HEK293 (cell line): ENCODE measurements around the gene SLC5A12.

Experiments
- CTCF ChIA-PET: fragments of 350-600 bp; formaldehyde crosslinking; extraction: SDS; loops from one replicate; lab custom pipeline; 2021; ENCODE audit warnings: antibody characterized with exemption; lab: Yijun Ruan, JAX
- POLR2A ChIA-PET: fragments of 300-600 bp; formaldehyde crosslinking; extraction: SDS; loops from one replicate; lab custom pipeline; 2020; ENCODE audit warnings: antibody characterized with exemption, inconsistent platforms; lab: Yijun Ruan, JAX
- H3K27ac ChIP-seq: fragments of 200-500 bp; sonication (Bioruptor generic); 2 replicates; pipeline ENCODE4 v1.5.1; 2014; ENCODE audit warnings: low read depth, low read length, control low read depth, inconsistent platforms; ENCODE audit errors: extremely low read depth
- H3K36me3 ChIP-seq, 2 experiments: fragments of 200-500 bp in 1 of 2; sonication (Bioruptor generic) in 1 of 2; 1 replicate in 1 of 2; 2 replicates in 1 of 2; pipeline ENCODE4 v1.5.1; 2014 to 2017; ENCODE audit warnings: inconsistent platforms in 2 of 2, low read length in 2 of 2; ENCODE audit not compliant: control insufficient read depth in 2 of 2, insufficient read depth in 1 of 2
- H3K4me1 ChIP-seq: fragments of 200-500 bp; sonication (Bioruptor generic); 2 replicates; pipeline ENCODE4 v1.5.1; 2014; ENCODE audit warnings: mild to moderate bottlenecking, low read length, inconsistent platforms; ENCODE audit not compliant: control insufficient read depth, insufficient read depth
- H3K4me3 ChIP-seq: 2 replicates; pipeline ENCODE4 v1.5.1; 2011; ENCODE audit warnings: low read depth, mild to moderate bottlenecking, control low read depth, low read length, moderate library complexity
- H3K9me3 ChIP-seq: fragments of 200-500 bp; sonication (Bioruptor generic); 2 replicates; pipeline ENCODE4 v1.5.1; 2014; ENCODE audit warnings: low read depth, low read length, inconsistent platforms; ENCODE audit not compliant: control insufficient read depth, insufficient read depth
- KLF10 ChIP-seq: fragments of 450-650 bp; IDR thresholded peaks from 2 replicates; pipeline ENCODE4 v1.5.1; 2018; ENCODE audit warnings: missing biosample characterization, mild to moderate bottlenecking, missing genetic modification characterization
- SCRT1 ChIP-seq: fragments of 450-650 bp; formaldehyde crosslinking; IDR thresholded peaks from 2 replicates; pipeline ENCODE4 v1.5.1; 2016; ENCODE audit warnings: missing biosample characterization, missing genetic modification characterization, borderline replicate concordance
- ZBTB21 ChIP-seq: fragments of 450-650 bp; formaldehyde crosslinking; IDR thresholded peaks from 2 replicates; pipeline ENCODE4 v1.5.1; 2017; ENCODE audit warnings: missing biosample characterization, missing genetic modification characterization
- ZNF266 ChIP-seq: fragments of 450-650 bp; formaldehyde crosslinking; IDR thresholded peaks from 2 replicates; pipeline ENCODE4 v1.5.1; 2016; ENCODE audit warnings: missing biosample characterization, missing genetic modification characterization, low read depth
- ZNF292 ChIP-seq: fragments of 450-650 bp; formaldehyde crosslinking; IDR thresholded peaks from 2 replicates; pipeline ENCODE4 v1.5.1; 2016; ENCODE audit warnings: low read depth, missing biosample characterization, missing genetic modification characterization, borderline replicate concordance
- ZNF391 ChIP-seq: fragments of 450-650 bp; formaldehyde crosslinking; IDR thresholded peaks from 2 replicates; pipeline ENCODE4 v1.5.1; 2016; ENCODE audit warnings: low read depth, missing biosample characterization, missing genetic modification characterization, borderline replicate concordance
- ZNF394 ChIP-seq: fragments of 450-650 bp; formaldehyde crosslinking; IDR thresholded peaks from 2 replicates; pipeline ENCODE4 v1.5.1; 2016; ENCODE audit warnings: missing biosample characterization, missing genetic modification characterization, mild to moderate bottlenecking, moderate library complexity, borderline replicate concordance
- ZNF561 ChIP-seq: fragments of 450-650 bp; IDR thresholded peaks from 2 replicates; pipeline ENCODE4 v1.5.1; 2018; ENCODE audit warnings: missing biosample characterization, missing genetic modification characterization, borderline replicate concordance
- ZNF571 ChIP-seq: fragments of 450-650 bp; formaldehyde crosslinking; IDR thresholded peaks from 2 replicates; pipeline ENCODE4 v1.5.0; 2017; ENCODE audit warnings: missing biosample characterization, missing genetic modification characterization
- ZNF624 ChIP-seq: fragments of 450-650 bp; formaldehyde crosslinking; IDR thresholded peaks from 2 replicates; pipeline ENCODE4 v1.5.1; 2017; ENCODE audit warnings: missing biosample characterization, missing genetic modification characterization
- ZNF670 ChIP-seq: fragments of 450-650 bp; formaldehyde crosslinking; IDR thresholded peaks from 2 replicates; pipeline ENCODE4 v1.5.1; 2016; ENCODE audit warnings: missing biosample characterization, missing genetic modification characterization, low read depth
- ZNF777 ChIP-seq: fragments of 450-650 bp; formaldehyde crosslinking; IDR thresholded peaks from 2 replicates; pipeline ENCODE4 v1.5.1; 2017; ENCODE audit warnings: missing biosample characterization, missing genetic modification characterization, borderline replicate concordance
- ZNF837 ChIP-seq: fragments of 450-650 bp; formaldehyde crosslinking; IDR thresholded peaks from 2 replicates; pipeline ENCODE4 v1.5.1; 2016; ENCODE audit warnings: missing biosample characterization, missing genetic modification characterization
- ZSCAN16 ChIP-seq: fragments of 450-650 bp; formaldehyde crosslinking; IDR thresholded peaks from 2 replicates; pipeline ENCODE4 v1.5.1; 2016; ENCODE audit warnings: missing biosample characterization, missing genetic modification characterization
- TF ChIP-seq, protein P1 (sequence below): fragments of 450-650 bp; formaldehyde crosslinking; IDR thresholded peaks from 2 replicates; pipeline ENCODE4 v1.5.1; 2016; ENCODE audit warnings: missing biosample characterization, missing genetic modification characterization
- TF ChIP-seq, protein P2 (sequence below): fragments of 450-650 bp; formaldehyde crosslinking; IDR thresholded peaks from 2 replicates; pipeline ENCODE4 v1.5.1; 2017; ENCODE audit warnings: missing biosample characterization, missing genetic modification characterization
- TF ChIP-seq, protein P3 (sequence below): fragments of 450-650 bp; formaldehyde crosslinking; IDR thresholded peaks from 2 replicates; pipeline ENCODE4 v1.5.1; 2016; ENCODE audit warnings: missing biosample characterization, missing genetic modification characterization, low read depth
- TF ChIP-seq, protein P4 (sequence below): fragments of 450-650 bp; formaldehyde crosslinking; IDR thresholded peaks from 2 replicates; pipeline ENCODE4 v1.5.1; 2016; ENCODE audit warnings: missing biosample characterization, missing genetic modification characterization
- TF ChIP-seq, protein P5 (sequence below): fragments of 450-650 bp; formaldehyde crosslinking; IDR thresholded peaks from 2 replicates; pipeline ENCODE4 v1.5.1; 2016; ENCODE audit warnings: missing biosample characterization, missing genetic modification characterization

SLC5A12 gene

DNA sequence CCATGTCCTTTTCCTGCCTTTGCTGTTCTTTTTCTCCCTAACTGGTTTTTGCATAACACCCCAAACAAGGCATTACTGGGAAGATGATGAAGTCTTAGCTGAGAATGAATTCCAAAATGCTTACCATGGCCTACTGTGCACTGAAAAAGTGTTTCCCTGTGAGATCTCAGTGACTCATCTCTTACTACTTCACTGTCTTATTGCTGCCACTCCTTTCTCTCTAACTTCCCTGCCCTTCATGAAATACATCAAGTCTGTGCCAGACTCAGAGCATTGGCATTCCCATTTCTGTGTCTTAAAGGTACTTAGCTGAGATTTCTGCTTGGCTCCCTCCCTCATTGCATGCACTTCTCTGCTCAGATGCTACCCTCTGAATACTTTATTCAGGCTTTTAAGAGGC lies 100.7 kb downstream of the SLC5A12 start (continued):
- TF ChIP-seq ZNF624 (tag by site-specific recombination): no peak

DNA sequence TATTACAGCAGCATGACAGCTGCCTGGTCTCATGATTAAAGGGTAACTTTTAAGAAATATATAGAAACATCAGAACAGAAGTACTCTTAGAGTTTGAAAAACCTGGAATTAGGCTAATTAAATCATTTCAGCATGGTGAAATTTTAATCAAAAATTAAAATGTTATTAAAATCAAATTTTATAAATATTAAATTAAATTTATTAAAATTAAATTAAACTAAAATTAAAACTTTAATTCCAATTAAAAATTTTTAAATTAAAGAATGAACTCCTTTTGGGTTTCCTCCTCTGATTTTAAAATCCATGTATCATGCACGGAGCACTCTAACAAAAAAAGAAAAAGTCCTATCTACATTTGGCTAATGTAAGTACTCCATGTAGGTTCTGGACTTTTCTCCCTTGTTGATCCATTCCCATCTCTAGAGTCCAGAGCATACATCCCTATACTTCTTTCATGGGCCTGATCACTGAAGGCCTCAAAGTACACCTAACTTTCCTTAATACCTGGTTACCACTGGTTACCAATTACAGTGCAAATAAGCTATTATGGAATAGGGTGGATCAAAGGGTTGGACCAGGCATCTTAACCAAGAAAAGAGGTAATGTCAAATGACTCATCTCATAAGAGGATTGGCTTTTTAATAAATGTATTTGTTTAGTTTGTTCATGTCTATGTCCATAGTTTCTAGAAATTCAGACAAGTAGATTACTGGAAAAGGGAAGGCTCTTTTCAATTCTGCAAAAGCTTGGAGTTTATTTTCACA lies 101.4 kb downstream of the SLC5A12 start:
- Histone ChIP-seq H3K4me3 (no peak overlapping the region), H3K27ac (no peak overlapping the region), H3K36me3 (no peaks in the 10 kb centered on the region), H3K9me3 (no peaks in the 10 kb centered on the region), H3K4me1 (peaks cover 7% of the 10 kb centered on the region; the same call in 1 of the 2 replicates)
- CTCF ChIA-PET: no interaction called here
- TF ChIP-seq, protein P1, sequence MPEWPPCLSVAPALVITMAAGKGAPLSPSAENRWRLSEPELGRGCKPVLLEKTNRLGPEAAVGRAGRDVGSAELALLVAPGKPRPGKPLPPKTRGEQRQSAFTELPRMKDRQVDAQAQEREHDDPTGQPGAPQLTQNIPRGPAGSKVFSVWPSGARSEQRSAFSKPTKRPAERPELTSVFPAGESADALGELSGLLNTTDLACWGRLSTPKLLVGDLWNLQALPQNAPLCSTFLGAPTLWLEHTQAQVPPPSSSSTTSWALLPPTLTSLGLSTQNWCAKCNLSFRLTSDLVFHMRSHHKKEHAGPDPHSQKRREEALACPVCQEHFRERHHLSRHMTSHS (tag by site-specific recombination): no peak
- POLR2A ChIA-PET: no interaction called here

DNA sequence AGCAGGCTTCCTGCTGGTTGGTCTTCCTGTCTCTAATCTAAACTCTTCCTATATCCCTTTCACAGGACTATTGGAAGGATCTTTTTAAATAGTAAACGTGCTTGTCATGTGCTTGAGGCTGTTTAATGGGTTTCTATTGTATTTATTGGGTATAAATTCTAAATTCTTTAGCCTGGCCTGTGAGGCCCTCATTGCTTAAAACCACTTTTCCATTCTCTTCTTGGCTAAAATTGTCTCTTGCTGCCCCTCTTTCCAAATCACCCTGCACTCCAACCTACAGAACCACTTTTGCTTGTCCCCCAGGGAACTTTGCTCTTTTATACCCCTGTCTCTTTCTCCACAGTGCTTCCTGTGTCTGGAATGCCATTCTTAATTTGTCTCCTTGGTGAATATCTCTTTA lies 103.4 kb downstream of the SLC5A12 start:
- H3K4me3 ChIP-seq: no peak overlapping the region
- ChIA-PET CTCF (no interaction called here), POLR2A (no interaction called here)
- no peak overlapping the region for H3K27ac ChIP-seq
- peaks cover 7% of the 10 kb centered on the region; the same call in 1 of the 2 replicates for H3K4me1 ChIP-seq
- no peaks in the 10 kb centered on the region for H3K9me3 ChIP-seq
- H3K36me3 ChIP-seq: no peaks in the 10 kb centered on the region
- TF ChIP-seq ZNF266 (tag by site-specific recombination): no peak
- TF ChIP-seq ZNF571 (tag by site-specific recombination): no peak
- no peak for TF ChIP-seq ZSCAN16 (tag by site-specific recombination)
- TF ChIP-seq ZNF391: no peak
- TF ChIP-seq ZNF292 (tag by site-specific recombination): no peak
- no peak for TF ChIP-seq SCRT1 (tag by site-specific recombination)
- TF ChIP-seq, protein P2, sequence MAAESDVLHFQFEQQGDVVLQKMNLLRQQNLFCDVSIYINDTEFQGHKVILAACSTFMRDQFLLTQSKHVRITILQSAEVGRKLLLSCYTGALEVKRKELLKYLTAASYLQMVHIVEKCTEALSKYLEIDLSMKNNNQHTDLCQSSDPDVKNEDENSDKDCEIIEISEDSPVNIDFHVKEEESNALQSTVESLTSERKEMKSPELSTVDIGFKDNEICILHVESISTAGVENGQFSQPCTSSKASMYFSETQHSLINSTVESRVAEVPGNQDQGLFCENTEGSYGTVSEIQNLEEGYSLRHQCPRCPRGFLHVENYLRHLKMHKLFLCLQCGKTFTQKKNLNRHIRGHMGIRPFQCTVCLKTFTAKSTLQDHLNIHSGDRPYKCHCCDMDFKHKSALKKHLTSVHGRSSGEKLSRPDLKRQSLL (tag by site-specific recombination): no peak
- no peak for TF ChIP-seq ZNF837
- no peak for TF ChIP-seq ZBTB21 (tag by site-specific recombination)
- TF ChIP-seq, protein P3, sequence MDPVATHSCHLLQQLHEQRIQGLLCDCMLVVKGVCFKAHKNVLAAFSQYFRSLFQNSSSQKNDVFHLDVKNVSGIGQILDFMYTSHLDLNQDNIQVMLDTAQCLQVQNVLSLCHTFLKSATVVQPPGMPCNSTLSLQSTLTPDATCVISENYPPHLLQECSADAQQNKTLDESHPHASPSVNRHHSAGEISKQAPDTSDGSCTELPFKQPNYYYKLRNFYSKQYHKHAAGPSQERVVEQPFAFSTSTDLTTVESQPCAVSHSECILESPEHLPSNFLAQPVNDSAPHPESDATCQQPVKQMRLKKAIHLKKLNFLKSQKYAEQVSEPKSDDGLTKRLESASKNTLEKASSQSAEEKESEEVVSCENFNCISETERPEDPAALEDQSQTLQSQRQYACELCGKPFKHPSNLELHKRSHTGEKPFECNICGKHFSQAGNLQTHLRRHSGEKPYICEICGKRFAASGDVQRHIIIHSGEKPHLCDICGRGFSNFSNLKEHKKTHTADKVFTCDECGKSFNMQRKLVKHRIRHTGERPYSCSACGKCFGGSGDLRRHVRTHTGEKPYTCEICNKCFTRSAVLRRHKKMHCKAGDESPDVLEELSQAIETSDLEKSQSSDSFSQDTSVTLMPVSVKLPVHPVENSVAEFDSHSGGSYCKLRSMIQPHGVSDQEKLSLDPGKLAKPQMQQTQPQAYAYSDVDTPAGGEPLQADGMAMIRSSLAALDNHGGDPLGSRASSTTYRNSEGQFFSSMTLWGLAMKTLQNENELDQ: no peak
- TF ChIP-seq, protein P4, sequence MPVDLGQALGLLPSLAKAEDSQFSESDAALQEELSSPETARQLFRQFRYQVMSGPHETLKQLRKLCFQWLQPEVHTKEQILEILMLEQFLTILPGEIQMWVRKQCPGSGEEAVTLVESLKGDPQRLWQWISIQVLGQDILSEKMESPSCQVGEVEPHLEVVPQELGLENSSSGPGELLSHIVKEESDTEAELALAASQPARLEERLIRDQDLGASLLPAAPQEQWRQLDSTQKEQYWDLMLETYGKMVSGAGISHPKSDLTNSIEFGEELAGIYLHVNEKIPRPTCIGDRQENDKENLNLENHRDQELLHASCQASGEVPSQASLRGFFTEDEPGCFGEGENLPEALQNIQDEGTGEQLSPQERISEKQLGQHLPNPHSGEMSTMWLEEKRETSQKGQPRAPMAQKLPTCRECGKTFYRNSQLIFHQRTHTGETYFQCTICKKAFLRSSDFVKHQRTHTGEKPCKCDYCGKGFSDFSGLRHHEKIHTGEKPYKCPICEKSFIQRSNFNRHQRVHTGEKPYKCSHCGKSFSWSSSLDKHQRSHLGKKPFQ (tag by site-specific recombination): no peak
- TF ChIP-seq ZNF394: no peak
- TF ChIP-seq ZNF561 (tag by site-specific recombination): no peak
- TF ChIP-seq, protein P5, sequence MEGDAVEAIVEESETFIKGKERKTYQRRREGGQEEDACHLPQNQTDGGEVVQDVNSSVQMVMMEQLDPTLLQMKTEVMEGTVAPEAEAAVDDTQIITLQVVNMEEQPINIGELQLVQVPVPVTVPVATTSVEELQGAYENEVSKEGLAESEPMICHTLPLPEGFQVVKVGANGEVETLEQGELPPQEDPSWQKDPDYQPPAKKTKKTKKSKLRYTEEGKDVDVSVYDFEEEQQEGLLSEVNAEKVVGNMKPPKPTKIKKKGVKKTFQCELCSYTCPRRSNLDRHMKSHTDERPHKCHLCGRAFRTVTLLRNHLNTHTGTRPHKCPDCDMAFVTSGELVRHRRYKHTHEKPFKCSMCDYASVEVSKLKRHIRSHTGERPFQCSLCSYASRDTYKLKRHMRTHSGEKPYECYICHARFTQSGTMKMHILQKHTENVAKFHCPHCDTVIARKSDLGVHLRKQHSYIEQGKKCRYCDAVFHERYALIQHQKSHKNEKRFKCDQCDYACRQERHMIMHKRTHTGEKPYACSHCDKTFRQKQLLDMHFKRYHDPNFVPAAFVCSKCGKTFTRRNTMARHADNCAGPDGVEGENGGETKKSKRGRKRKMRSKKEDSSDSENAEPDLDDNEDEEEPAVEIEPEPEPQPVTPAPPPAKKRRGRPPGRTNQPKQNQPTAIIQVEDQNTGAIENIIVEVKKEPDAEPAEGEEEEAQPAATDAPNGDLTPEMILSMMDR (tag by site-specific recombination): no peak
- TF ChIP-seq ZNF777 (tag by site-specific recombination): no peak
- no peak for TF ChIP-seq ZNF670
- TF ChIP-seq KLF10: no peak
